SK-N-SH (cell line): ENCODE data around the gene MAD1L1. TPM values are rescaled to one million over a fixed set of nuclear protein-coding genes. Genes with fewer than 3 reads are reported as not detected.
A peak's percentile ranks its signal among the peaks of the same experiment; 100 is the strongest.

Experiments used
- CTCF ChIA-PET: fragments of 300-600, 350-600 bp; formaldehyde crosslinking; extraction: SDS; loops from one replicate; lab custom pipeline; 2021; lab: Yijun Ruan, JAX
- POLR2A ChIA-PET: fragments of 350-600 bp; sonication (Branson Sonifier 250); formaldehyde crosslinking; extraction: SDS; loops from one replicate; lab custom pipeline; 2020; ENCODE audit warnings: antibody characterized with exemption, inconsistent platforms; lab: Yijun Ruan, JAX
- DNase-seq: peaks from one replicate; pipeline ENCODE4 v3.0.0; 2012
- H2AFZ ChIP-seq: fragments of 200-600 bp; sonication (generic); 2 replicates; pipeline ENCODE4 v1.8.1; 2016; ENCODE audit warnings: antibody characterized with exemption, mild to moderate bottlenecking, low read depth
- H3F3A ChIP-seq: fragments of 200-600 bp; sonication (generic); replicated peaks from 2 replicates; pipeline ENCODE3; 2016; ENCODE audit warnings: antibody characterized with exemption, mild to moderate bottlenecking; ENCODE audit not compliant: insufficient read depth
- H3K27ac ChIP-seq, 2 experiments: fragments of 200-500 bp in 1 of 2; fragments of 200-600 bp in 1 of 2; sonication (Bioruptor generic) in 1 of 2; sonication (generic), shearing (Covaris generic) in 1 of 2; 2 replicates each; pipeline versions ENCODE4 v1.5.1 to v1.6.1; 2014 to 2016; ENCODE audit warnings: low read depth in 2 of 2, inconsistent platforms in 1 of 2, low read length in 1 of 2, mild to moderate bottlenecking in 1 of 2, mixed read lengths in 1 of 2
- H3K27me3 ChIP-seq: fragments of 200-600 bp; sonication (generic), shearing (Covaris generic); 2 replicates; pipeline ENCODE4 v1.6.1; 2016; ENCODE audit warnings: mixed run types; ENCODE audit not compliant: insufficient read depth
- H3K36me3 ChIP-seq, 2 experiments: fragments of 200-500 bp in 1 of 2; fragments of 200-600 bp in 1 of 2; sonication (Bioruptor generic) in 1 of 2; sonication (generic) in 1 of 2; replicated peaks in 1 of 2; 2 replicates each; pipeline versions ENCODE3 to v1.5.1; 2014 to 2016; ENCODE audit warnings: low read length in 1 of 2, mild to moderate bottlenecking in 1 of 2; ENCODE audit not compliant: insufficient read depth in 2 of 2, control insufficient read depth in 1 of 2
- H3K4me1 ChIP-seq, 2 experiments: fragments of 200-500 bp in 1 of 2; fragments of 200-600 bp in 1 of 2; sonication (Bioruptor generic) in 1 of 2; sonication (generic), shearing (Covaris generic) in 1 of 2; 2 replicates each; pipeline versions ENCODE4 v1.5.1 to v1.6.1; 2014 to 2016; ENCODE audit warnings: low read depth in 1 of 2, low read length in 1 of 2, mixed run types in 1 of 2; ENCODE audit not compliant: insufficient read depth in 2 of 2, control insufficient read depth in 1 of 2
- H3K4me2 ChIP-seq: fragments of 200-600 bp; sonication (generic), shearing (Covaris generic); 2 replicates; pipeline ENCODE4 v1.6.1; 2017; ENCODE audit warnings: mixed run types
- H3K4me3 ChIP-seq, 2 experiments: fragments of 200-500 bp in 1 of 2; fragments of 200-600 bp in 1 of 2; sonication (Bioruptor generic) in 1 of 2; sonication (generic), shearing (Covaris generic) in 1 of 2; 2 replicates each; pipeline versions ENCODE4 v1.5.1 to v1.8.1; 2014 to 2016; ENCODE audit warnings: low read depth in 2 of 2, inconsistent platforms in 1 of 2, low read length in 1 of 2, mild to moderate bottlenecking in 1 of 2, mixed read lengths in 1 of 2, moderate library complexity in 1 of 2
- H3K79me2 ChIP-seq: fragments of 200-600 bp; sonication (generic); 2 replicates; pipeline ENCODE4 v1.8.1; 2017; ENCODE audit warnings: mild to moderate bottlenecking; ENCODE audit not compliant: insufficient read depth
- H3K9ac ChIP-seq: fragments of 200-600 bp; sonication (generic); 2 replicates; pipeline ENCODE4 v1.6.1; 2017; ENCODE audit warnings: mixed run types
- H3K9me2 ChIP-seq: fragments of 200-600 bp; sonication (generic); 2 replicates; pipeline ENCODE4 v1.6.1; 2017; ENCODE audit warnings: mixed run types
- H3K9me3 ChIP-seq: fragments of 200-600 bp; sonication (generic); 2 replicates; pipeline ENCODE4 v1.6.1; 2017; ENCODE audit warnings: mixed run types, mild to moderate bottlenecking, moderate library complexity
- H4K20me1 ChIP-seq: fragments of 200-600 bp; sonication (generic); 2 replicates; pipeline ENCODE4 v1.6.1; 2017; ENCODE audit warnings: mild to moderate bottlenecking, mixed run types; ENCODE audit not compliant: insufficient read depth
- CHD2 ChIP-seq: fragments of 150-350 bp; IDR thresholded peaks from 2 replicates; pipeline ENCODE4 v1.6.1; 2018; ENCODE audit warnings: low read length; ENCODE audit not compliant: partially characterized antibody
- EZH2phosphoT487 ChIP-seq: fragments of 200-600 bp; sonication (generic); IDR thresholded peaks from 2 replicates; pipeline ENCODE4 v1.6.1; 2017; ENCODE audit warnings: low read depth, mixed run types, mild to moderate bottlenecking, antibody characterized with exemption, moderate library complexity, borderline replicate concordance
- FOXM1 ChIP-seq: IDR thresholded peaks from 2 replicates; pipeline ENCODE4 v1.4.0; 2012; ENCODE audit warnings: low read depth, mild to moderate bottlenecking
- GATA2 ChIP-seq: sonication (generic); formaldehyde crosslinking; IDR thresholded peaks from 2 replicates; pipeline ENCODE4 v1.5.0; 2020; ENCODE audit warnings: mild to moderate bottlenecking, missing genetic modification reagents
- JUND ChIP-seq: IDR thresholded peaks from 2 replicates; pipeline ENCODE4 v1.4.0; 2012
- MEF2A ChIP-seq: IDR thresholded peaks from 2 replicates; pipeline ENCODE4 v1.4.0; 2012; ENCODE audit warnings: low read depth, borderline replicate concordance
- MXI1 ChIP-seq: IDR thresholded peaks from 2 replicates; pipeline ENCODE4 v1.6.1; 2012; ENCODE audit warnings: mild to moderate bottlenecking, low read depth, low read length, improper control_type of control experiment
- NRF1 ChIP-seq: IDR thresholded peaks from 2 replicates; pipeline ENCODE4 v1.6.1; 2012; ENCODE audit warnings: low read depth, mild to moderate bottlenecking, low read length
- POLR2AphosphoS5 ChIP-seq: IDR thresholded peaks from 2 replicates; pipeline ENCODE4 v1.6.1; 2012; ENCODE audit warnings: low read depth, low read length
- RAD21 ChIP-seq: IDR thresholded peaks from 2 replicates; pipeline ENCODE4 v1.6.1; 2012; ENCODE audit warnings: mild to moderate bottlenecking, low read length
- RCOR1 ChIP-seq: fragments of 150-350 bp; IDR thresholded peaks from 2 replicates; pipeline ENCODE4 v1.6.1; 2017; ENCODE audit warnings: antibody characterized with exemption, low read length
- RXRA ChIP-seq: IDR thresholded peaks from 2 replicates; pipeline ENCODE4 v1.4.0; 2012; ENCODE audit warnings: low read depth, mild to moderate bottlenecking, borderline replicate concordance
- SMC3 ChIP-seq: IDR thresholded peaks from 2 replicates; pipeline ENCODE4 v1.6.1; 2012; ENCODE audit warnings: low read depth, low read length, improper control_type of control experiment
- TCF12 ChIP-seq: IDR thresholded peaks from 2 replicates; pipeline ENCODE4 v1.4.0; 2012
- YY1 ChIP-seq: IDR thresholded peaks from 2 replicates; pipeline ENCODE4 v1.4.0; 2012; ENCODE audit warnings: low read depth, mild to moderate bottlenecking
- WGBS: methylation state at CpG from one replicate; pipeline ENCODE4 v1.1.6; 2017; ENCODE audit warnings: low lambda C conversion rate; 5-methylcytosine and 5-hydroxymethylcytosine counted together
- polyA plus RNA-seq, 3 experiments: library from polyadenylated mRNA; depleted of rRNA; stranded (reverse); fragments of >200 nt; gene quantifications; 2 replicates each; pipeline ENCODE4 v1.2.3, GENCODE V29; 2012
- TF ChIP-seq, protein P1 (sequence below): IDR thresholded peaks from 2 replicates; pipeline ENCODE4 v1.4.0; 2012; ENCODE audit warnings: low read depth, borderline replicate concordance
- TF ChIP-seq, protein P2 (sequence below): IDR thresholded peaks from 2 replicates; pipeline ENCODE4 v1.4.0; 2012; ENCODE audit warnings: low read depth, borderline replicate concordance
- TF ChIP-seq, protein P3 (sequence below): IDR thresholded peaks from 2 replicates; pipeline ENCODE4; 2012
- TF ChIP-seq, protein P4 (sequence below): fragments of 150-350 bp; IDR thresholded peaks from 2 replicates; pipeline ENCODE4 v1.6.1; 2016; ENCODE audit warnings: mild to moderate bottlenecking, low read depth, low read length

The MAD1L1 gene
- polyA plus RNA-seq, 1 of the 3 experiments (the other 2 are of a cell fraction): 46.2 TPM

DNA sequence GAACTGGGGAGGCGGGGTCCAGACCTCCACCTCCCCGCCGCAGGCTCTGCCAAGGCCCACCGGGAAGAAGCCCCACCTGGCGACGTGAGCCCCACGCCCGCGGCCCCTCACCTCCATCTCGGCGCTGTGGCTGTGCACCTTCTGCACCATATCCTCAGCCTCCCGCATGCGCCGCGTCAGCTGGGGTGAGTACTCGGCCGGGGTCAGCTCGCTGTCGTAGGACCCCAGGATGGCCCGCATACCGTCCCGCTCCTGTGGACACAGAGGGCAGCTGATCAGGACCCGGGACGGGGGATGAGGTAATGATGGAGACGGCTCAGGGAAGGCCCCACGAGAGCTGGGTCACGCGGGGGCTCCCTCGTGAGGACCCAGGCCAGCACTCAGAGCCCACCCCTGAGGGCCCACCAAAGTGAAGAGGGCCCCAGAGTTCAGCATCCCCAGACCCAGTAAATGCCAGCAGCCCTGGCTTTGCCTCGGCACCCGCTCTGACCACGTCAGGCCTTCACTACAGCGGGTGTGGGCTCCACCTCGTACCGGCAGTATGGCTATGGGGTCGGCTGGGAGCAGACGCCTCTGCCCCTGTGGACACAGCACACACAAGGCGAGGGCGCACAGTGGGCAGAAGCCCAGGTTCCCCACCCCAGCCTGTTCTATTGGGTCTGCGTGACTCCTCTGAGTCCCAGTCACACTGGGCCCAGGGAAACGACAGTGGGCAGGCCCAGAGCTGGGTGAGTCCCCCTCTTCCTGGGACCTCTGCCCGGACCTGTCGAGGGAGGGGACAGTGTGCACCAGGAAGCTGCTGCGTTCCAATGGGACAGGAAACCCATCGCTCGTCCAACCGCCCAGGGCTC lies 218.1 kb downstream of the MAD1L1 start:
- Histone ChIP-seq H3K9ac (no peak overlapping the region), H3K27me3 (no peaks in the 10 kb centered on the region), H3K36me3 (no peaks in the 10 kb centered on the region), H4K20me1 (no peaks in the 10 kb centered on the region), H3K4me3 (no peak overlapping the region), H3K79me2 (0 out of 2 replicates have a peak, but pooled peaks cover 4% of the 10 kb centered on the region), H3K27ac (peak overlapping the region in 1 of 2 experiments; percentile 95; a peak in 1 of 4 replicates), H3K4me2 (no peak overlapping the region), H3K4me1 (peaks cover 14 to 78% of the 10 kb centered on the region in 2 experiments; a peak in 3 of 4 replicates), H3K9me3 (no peaks in the 10 kb centered on the region), H2AFZ (no peak overlapping the region), H3K9me2 (no peaks in the 10 kb centered on the region), H3F3A (peaks cover 4% of the 10 kb centered on the region)
- ChIA-PET POLR2A (no interaction called here), CTCF (interaction anchor here (0.7 to 2.5 kb wide), 3 partner anchors 67 to 136 kb away, joined by 3 to 8 read pairs (median 3); no protein-coding TSS in a partner anchor)
- WGBS: 96% methylated on average over 40 of the region's 47 CpGs
- peak; percentile 41 for DNase-seq
- TF ChIP-seq YY1: no peak
- TF ChIP-seq, protein P1, sequence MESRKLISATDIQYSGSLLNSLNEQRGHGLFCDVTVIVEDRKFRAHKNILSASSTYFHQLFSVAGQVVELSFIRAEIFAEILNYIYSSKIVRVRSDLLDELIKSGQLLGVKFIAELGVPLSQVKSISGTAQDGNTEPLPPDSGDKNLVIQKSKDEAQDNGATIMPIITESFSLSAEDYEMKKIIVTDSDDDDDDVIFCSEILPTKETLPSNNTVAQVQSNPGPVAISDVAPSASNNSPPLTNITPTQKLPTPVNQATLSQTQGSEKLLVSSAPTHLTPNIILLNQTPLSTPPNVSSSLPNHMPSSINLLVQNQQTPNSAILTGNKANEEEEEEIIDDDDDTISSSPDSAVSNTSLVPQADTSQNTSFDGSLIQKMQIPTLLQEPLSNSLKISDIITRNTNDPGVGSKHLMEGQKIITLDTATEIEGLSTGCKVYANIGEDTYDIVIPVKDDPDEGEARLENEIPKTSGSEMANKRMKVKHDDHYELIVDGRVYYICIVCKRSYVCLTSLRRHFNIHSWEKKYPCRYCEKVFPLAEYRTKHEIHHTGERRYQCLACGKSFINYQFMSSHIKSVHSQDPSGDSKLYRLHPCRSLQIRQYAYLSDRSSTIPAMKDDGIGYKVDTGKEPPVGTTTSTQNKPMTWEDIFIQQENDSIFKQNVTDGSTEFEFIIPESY: no peak
- no peak for TF ChIP-seq GATA2 (CRISPR knock-in tag)
- TF ChIP-seq JUND: no peak
- TF ChIP-seq EZH2phosphoT487: no peak
- no peak for TF ChIP-seq SMC3
- TF ChIP-seq, protein P2, sequence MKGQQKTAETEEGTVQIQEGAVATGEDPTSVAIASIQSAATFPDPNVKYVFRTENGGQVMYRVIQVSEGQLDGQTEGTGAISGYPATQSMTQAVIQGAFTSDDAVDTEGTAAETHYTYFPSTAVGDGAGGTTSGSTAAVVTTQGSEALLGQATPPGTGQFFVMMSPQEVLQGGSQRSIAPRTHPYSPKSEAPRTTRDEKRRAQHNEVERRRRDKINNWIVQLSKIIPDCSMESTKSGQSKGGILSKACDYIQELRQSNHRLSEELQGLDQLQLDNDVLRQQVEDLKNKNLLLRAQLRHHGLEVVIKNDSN: no peak
- TF ChIP-seq RCOR1: no peak
- TF ChIP-seq RAD21: no peak
- no peak for TF ChIP-seq CHD2
- TF ChIP-seq TCF12: no peak
- TF ChIP-seq NRF1: no peak
- TF ChIP-seq RXRA: no peak
- TF ChIP-seq FOXM1: no peak
- TF ChIP-seq, protein P3, sequence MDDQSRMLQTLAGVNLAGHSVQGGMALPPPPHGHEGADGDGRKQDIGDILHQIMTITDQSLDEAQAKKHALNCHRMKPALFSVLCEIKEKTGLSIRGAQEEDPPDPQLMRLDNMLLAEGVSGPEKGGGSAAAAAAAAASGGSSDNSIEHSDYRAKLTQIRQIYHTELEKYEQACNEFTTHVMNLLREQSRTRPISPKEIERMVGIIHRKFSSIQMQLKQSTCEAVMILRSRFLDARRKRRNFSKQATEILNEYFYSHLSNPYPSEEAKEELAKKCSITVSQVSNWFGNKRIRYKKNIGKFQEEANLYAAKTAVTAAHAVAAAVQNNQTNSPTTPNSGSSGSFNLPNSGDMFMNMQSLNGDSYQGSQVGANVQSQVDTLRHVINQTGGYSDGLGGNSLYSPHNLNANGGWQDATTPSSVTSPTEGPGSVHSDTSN: no peak
- TF ChIP-seq, protein P4, sequence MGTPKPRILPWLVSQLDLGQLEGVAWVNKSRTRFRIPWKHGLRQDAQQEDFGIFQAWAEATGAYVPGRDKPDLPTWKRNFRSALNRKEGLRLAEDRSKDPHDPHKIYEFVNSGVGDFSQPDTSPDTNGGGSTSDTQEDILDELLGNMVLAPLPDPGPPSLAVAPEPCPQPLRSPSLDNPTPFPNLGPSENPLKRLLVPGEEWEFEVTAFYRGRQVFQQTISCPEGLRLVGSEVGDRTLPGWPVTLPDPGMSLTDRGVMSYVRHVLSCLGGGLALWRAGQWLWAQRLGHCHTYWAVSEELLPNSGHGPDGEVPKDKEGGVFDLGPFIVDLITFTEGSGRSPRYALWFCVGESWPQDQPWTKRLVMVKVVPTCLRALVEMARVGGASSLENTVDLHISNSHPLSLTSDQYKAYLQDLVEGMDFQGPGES: no peak
- no peak for TF ChIP-seq MEF2A
- no peak for TF ChIP-seq MXI1
- TF ChIP-seq POLR2AphosphoS5: no peak
